GM12878 (cell line): Measurements from ENCODE around the gene LRRC45.

Experiments used
- FOXM1 ChIP-seq: IDR thresholded peaks from 2 replicates; pipeline ENCODE4 v1.6.1; 2012; ENCODE audit warnings: low read depth, mild to moderate bottlenecking, inconsistent platforms, low read length, moderate library complexity
- JUNB ChIP-seq: IDR thresholded peaks from 2 replicates; pipeline ENCODE4 v1.6.1; 2016; ENCODE audit warnings: antibody characterized with exemption, mild to moderate bottlenecking
- POU2F2 ChIP-seq: IDR thresholded peaks from 3 replicates; pipeline ENCODE4 v1.6.1; 2011; ENCODE audit warnings: low read depth, mild to moderate bottlenecking, low read length, borderline replicate concordance
- PRDM15 ChIP-seq: fragments of 450-650 bp; formaldehyde crosslinking; IDR thresholded peaks from 2 replicates; pipeline ENCODE4 v1.4.0; 2020; ENCODE audit warnings: mild to moderate bottlenecking, moderate library complexity
- REST ChIP-seq: IDR thresholded peaks from 2 replicates; pipeline ENCODE4 v1.6.1; 2012; ENCODE audit warnings: mild to moderate bottlenecking, low read depth, low read length
- RFX5 ChIP-seq: IDR thresholded peaks from 2 replicates; pipeline ENCODE4 v1.6.1; 2011; ENCODE audit warnings: low read depth, low read length, improper control_type of control experiment
- SIX5 ChIP-seq: IDR thresholded peaks from 2 replicates; pipeline ENCODE4 v1.6.1; 2011; ENCODE audit warnings: mild to moderate bottlenecking, low read depth, low read length, moderate library complexity; ENCODE audit not compliant: severe bottlenecking
- SMAD5 ChIP-seq: IDR thresholded peaks from 2 replicates; pipeline ENCODE4 v1.6.1; 2016; ENCODE audit warnings: antibody characterized with exemption, low read depth
- WRNIP1 ChIP-seq: IDR thresholded peaks from 2 replicates; pipeline ENCODE4 v1.6.1; 2011; ENCODE audit warnings: low read depth, low read length, improper control_type of control experiment, borderline replicate concordance
- TF ChIP-seq, protein P1 (sequence below), 3 experiments: IDR thresholded peaks in 2 of 3; conservative IDR thresholded peaks in 1 of 3; 2 replicates each; pipeline ENCODE4 v1.5.1; 2011; ENCODE audit warnings: low read depth in 3 of 3, low read length in 3 of 3, mild to moderate bottlenecking in 3 of 3, control low read depth in 2 of 3, moderate library complexity in 2 of 3, inconsistent platforms in 1 of 3, mixed read lengths in 1 of 3; ENCODE audit not compliant: control insufficient read depth in 2 of 3, insufficient read depth in 1 of 3; ENCODE audit errors: extremely low read depth in 1 of 3

DNA sequence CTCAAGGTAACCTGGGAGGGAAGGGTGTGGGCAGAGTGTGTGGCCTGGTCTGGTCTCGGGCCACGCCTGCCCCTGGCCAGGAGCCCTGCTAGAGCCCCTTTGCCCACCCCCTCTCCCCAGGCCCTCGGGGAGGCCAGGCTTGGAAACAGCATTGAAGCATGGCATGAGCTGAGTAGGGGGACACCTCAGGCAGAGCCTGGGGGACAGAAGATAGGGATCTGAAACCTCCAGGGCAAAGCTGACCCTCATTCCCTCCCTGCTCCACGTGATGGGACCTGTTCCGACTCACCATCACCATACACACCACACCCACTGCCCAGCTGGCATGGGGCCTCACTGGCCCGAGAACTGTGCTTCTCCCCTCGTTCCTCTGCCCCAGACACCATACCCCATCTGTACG, 26.0 kb downstream of the LRRC45 start:
- TF ChIP-seq POU2F2 = no peak
- TF ChIP-seq, protein P1, sequence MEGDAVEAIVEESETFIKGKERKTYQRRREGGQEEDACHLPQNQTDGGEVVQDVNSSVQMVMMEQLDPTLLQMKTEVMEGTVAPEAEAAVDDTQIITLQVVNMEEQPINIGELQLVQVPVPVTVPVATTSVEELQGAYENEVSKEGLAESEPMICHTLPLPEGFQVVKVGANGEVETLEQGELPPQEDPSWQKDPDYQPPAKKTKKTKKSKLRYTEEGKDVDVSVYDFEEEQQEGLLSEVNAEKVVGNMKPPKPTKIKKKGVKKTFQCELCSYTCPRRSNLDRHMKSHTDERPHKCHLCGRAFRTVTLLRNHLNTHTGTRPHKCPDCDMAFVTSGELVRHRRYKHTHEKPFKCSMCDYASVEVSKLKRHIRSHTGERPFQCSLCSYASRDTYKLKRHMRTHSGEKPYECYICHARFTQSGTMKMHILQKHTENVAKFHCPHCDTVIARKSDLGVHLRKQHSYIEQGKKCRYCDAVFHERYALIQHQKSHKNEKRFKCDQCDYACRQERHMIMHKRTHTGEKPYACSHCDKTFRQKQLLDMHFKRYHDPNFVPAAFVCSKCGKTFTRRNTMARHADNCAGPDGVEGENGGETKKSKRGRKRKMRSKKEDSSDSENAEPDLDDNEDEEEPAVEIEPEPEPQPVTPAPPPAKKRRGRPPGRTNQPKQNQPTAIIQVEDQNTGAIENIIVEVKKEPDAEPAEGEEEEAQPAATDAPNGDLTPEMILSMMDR (IDR thresholded peaks at IDR 0.05 in 2 of 3, conservative IDR thresholded peaks at IDR 0.05 in 1 of 3; ENCODE audit: control insufficient read depth in 2 of 3, extremely low read depth in 1 of 3, insufficient read depth in 1 of 3, low read depth in 3 of 3, low read length in 3 of 3) = no peak
- TF ChIP-seq RFX5 = no peak
- TF ChIP-seq WRNIP1 = no peak
- no peak for TF ChIP-seq PRDM15
- TF ChIP-seq REST = no peak
- no peak for TF ChIP-seq SIX5
- TF ChIP-seq FOXM1 = no peak
- no peak for TF ChIP-seq SMAD5
- TF ChIP-seq JUNB = no peak
